Thymus (tissue), 11 donors: Measurements from ENCODE around the gene ATN1. TPM values are rescaled to one million over a fixed set of nuclear protein-coding genes. Genes with fewer than 3 reads are reported as not detected.

Experiments
- DNase-seq, 9 donors: peaks; one replicate each; pipeline ENCODE4 v3.0.0-alpha.2; 2013; ENCODE audit warnings: low spot score in 9 of 9, low read depth in 6 of 9, missing footprints in 1 of 9
- H3K27ac ChIP-seq, 2 donors: one replicate each; pipeline ENCODE4 v1.5.1; 2013; ENCODE audit warnings: control low read depth in 1 of 2, low read depth in 1 of 2, low read length in 1 of 2, mild to moderate bottlenecking in 1 of 2, moderate library complexity in 1 of 2
- H3K27me3 ChIP-seq, 2 donors: one replicate each; pipeline ENCODE4 v1.5.1; 2013; ENCODE audit warnings: low read length in 1 of 2; ENCODE audit not compliant: control insufficient read depth in 2 of 2, insufficient read depth in 1 of 2
- H3K36me3 ChIP-seq, 2 donors: one replicate each; pipeline ENCODE4 v1.5.1; 2013; ENCODE audit warnings: low read length in 1 of 2, mild to moderate bottlenecking in 1 of 2, moderate library complexity in 1 of 2; ENCODE audit not compliant: control insufficient read depth in 2 of 2, insufficient read depth in 2 of 2
- H3K4me1 ChIP-seq, 2 donors: one replicate each; pipeline ENCODE4 v1.5.1; 2013; ENCODE audit warnings: low read length in 2 of 2; ENCODE audit not compliant: control insufficient read depth in 2 of 2, insufficient read depth in 2 of 2
- H3K4me3 ChIP-seq, 2 donors: one replicate each; pipeline ENCODE4 v1.5.1; 2013; ENCODE audit warnings: low read length in 2 of 2, control low read depth in 1 of 2, mild to moderate bottlenecking in 1 of 2
- H3K9me3 ChIP-seq, 2 donors: one replicate each; pipeline ENCODE4 v1.5.1; 2013; ENCODE audit warnings: low read length in 1 of 2, mild to moderate bottlenecking in 1 of 2; ENCODE audit not compliant: control insufficient read depth in 2 of 2, insufficient read depth in 1 of 2
- WGBS: extraction: QIAGEN DNeasy Blood & Tissue Kit; methylation state at CpG from one replicate; pipeline ENCODE4 v1.1.7; 2013; 5-methylcytosine and 5-hydroxymethylcytosine counted together
- polyA plus RNA-seq: library from polyadenylated mRNA; stranded (reverse); fragments of 200-250 nt; gene quantifications from one replicate; pipeline ENCODE4 v1.2.3, GENCODE V29; 2013
- total RNA-seq: library from RNA; stranded (reverse); fragments of 120-200 nt; gene quantifications from one replicate; pipeline ENCODE4 v1.2.4, GENCODE V29; 2013
- donor health status: healthy.

The ATN1 gene
- total and polyA plus RNA-seq, 2 donors = 1.6 to 30.3 TPM

DNA sequence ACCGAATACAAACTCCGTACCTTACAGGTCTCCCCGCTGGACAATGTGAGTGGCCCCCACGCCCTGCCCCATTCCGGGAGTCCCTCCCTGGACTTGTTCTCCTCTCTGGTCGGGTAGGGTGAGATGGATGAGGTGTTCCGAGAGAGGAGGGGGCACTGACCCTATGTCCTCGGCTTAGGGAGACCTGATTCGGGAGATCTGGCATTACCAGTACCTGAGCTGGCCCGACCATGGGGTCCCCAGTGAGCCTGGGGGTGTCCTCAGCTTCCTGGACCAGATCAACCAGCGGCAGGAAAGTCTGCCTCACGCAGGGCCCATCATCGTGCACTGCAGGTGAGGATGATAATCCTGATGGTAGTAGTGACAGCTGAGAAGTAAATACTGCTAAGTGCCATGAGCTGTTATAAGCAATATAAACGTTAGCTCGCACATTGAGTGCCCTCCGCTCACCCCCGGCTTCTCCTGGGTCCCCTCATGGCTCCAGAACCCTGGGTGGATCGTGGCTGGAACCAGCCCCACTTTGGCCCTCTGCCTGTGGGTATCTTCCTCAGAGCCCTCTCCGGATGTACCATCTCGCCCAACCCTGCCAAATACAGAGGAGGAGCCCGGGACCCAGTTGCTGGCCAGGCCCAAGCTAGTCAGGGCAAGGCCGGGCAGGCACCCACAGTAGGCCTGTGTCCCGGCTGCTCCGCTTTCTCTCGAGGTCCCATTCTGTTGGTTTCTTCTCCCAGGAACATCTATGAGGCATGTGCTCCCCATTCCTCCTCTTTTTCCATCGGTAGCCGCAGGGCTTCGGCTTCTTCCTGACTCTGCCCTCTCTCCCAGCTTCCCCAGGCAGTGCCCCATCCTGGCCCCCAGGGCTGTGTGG, 30.2 kb downstream of the ATN1 start:
- no peak for DNase-seq
- Histone ChIP-seq H3K36me3 (peaks cover 71 to 80% of the 10 kb centered on the region in 2 donors), H3K9me3 (peaks cover 0 to 7% of the 10 kb centered on the region in 2 donors), H3K27ac (peak overlapping the region; percentile 45 to 93), H3K4me3 (peak overlapping the region in 1 of 2 donors; percentile 28), H3K4me1 (peaks cover 68 to 99% of the 10 kb centered on the region in 2 donors), H3K27me3 (no peaks in the 10 kb centered on the region)
- WGBS = 93% methylated on average over 28 of the region's 28 CpGs

DNA sequence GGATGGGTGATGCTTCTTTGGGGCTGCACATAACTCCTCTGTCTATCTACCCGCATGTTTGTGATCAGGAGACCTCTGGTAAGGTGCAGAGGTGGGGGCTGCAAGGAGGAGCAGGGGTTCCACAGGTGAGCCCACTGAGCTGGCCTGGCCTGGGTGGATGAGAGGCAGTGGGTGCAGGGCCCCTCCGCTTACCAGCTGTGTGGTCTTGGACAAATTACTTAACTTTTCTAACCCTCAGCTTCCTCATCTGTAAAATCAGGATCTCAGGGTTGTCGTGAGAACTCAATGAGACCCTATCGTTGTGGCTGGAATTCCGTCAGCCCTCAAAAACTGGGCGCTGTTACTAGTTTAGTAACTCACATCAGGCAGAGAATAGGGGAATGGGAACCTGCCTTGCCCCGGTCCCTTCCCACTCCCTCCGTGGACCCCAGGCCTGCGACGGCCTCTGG, 30.9 kb downstream of the ATN1 start:
- 28% methylated on average over 10 of the region's 10 CpGs for WGBS
- peaks cover 71 to 76% of the 10 kb centered on the region in 2 donors for H3K36me3 ChIP-seq
- peak overlapping the region; percentile 68 to 93 for H3K27ac ChIP-seq
- peak in 1 of 9 donors; percentile 31 for DNase-seq
- peaks cover 68 to 94% of the 10 kb centered on the region in 2 donors for H3K4me1 ChIP-seq
- H3K4me3 ChIP-seq = peak overlapping the region; percentile 28 to 38
- no peaks in the 10 kb centered on the region for H3K27me3 ChIP-seq
- peaks cover 0 to 7% of the 10 kb centered on the region in 2 donors for H3K9me3 ChIP-seq

DNA sequence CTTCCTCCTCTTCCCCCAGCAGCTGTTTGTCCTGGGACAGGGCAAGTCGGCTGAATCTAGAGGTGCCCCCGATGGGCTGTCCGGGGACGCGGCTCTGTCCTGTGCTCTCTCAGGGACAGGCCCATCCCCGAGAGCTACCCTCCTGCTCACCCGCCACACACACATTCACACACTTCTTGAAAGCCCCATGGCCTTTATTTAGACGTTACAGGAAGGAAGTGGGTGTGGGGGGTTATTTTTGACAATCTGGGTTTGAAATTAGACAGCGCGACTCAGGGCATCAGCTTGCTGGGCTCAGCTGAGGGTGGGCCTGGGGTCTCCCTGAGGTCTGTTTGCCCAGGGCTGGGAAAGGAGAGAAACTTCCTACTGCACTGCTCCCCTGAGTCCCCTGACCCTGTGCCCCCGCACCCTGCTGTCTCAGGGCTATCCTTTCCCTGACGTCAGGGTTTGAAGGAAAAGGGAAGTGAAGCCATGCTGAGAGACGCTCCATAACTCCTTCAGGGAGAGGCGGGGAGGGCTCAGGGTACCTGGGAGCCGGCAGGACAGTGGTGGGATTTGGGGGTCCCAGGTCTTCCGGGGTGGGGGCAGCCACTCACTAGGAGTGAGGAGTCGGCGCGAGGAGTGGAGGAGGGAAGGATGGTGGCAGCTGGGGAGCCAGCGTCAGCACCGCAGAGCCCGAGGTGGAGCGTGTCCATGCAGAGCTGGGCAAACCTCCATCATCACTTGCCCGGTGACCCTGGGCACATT, 31.5 kb downstream of the ATN1 start:
- peak overlapping the region; percentile 68 to 93 for H3K27ac ChIP-seq
- H3K9me3 ChIP-seq = peaks cover 0 to 7% of the 10 kb centered on the region in 2 donors
- peaks cover 66 to 88% of the 10 kb centered on the region in 2 donors for H3K4me1 ChIP-seq
- peaks cover 71 to 78% of the 10 kb centered on the region in 2 donors for H3K36me3 ChIP-seq
- 33% methylated on average over 24 of the region's 24 CpGs for WGBS
- peak overlapping the region; percentile 28 to 38 for H3K4me3 ChIP-seq
- no peaks in the 10 kb centered on the region for H3K27me3 ChIP-seq
- peak in 3 of 9 donors; percentile 60 to 84 (median 67) for DNase-seq

- Histone ChIP-seq H3K36me3 (peaks cover 65 to 81% of the 10 kb centered on the region in 2 donors), H3K9me3 (peaks cover 0 to 7% of the 10 kb centered on the region in 2 donors), H3K4me1 (peaks cover 58 to 87% of the 10 kb centered on the region in 2 donors), H3K27ac (peak overlapping the region; percentile 68 to 69), H3K27me3 (no peaks in the 10 kb centered on the region), H3K4me3 (no peak overlapping the region)
- no peak for DNase-seq
- 93% methylated on average over 26 of the region's 26 CpGs for WGBS
Observed at GRCh38 chr12:6959805-6960592, 32.2 kb downstream of the ATN1 start.

DNA sequence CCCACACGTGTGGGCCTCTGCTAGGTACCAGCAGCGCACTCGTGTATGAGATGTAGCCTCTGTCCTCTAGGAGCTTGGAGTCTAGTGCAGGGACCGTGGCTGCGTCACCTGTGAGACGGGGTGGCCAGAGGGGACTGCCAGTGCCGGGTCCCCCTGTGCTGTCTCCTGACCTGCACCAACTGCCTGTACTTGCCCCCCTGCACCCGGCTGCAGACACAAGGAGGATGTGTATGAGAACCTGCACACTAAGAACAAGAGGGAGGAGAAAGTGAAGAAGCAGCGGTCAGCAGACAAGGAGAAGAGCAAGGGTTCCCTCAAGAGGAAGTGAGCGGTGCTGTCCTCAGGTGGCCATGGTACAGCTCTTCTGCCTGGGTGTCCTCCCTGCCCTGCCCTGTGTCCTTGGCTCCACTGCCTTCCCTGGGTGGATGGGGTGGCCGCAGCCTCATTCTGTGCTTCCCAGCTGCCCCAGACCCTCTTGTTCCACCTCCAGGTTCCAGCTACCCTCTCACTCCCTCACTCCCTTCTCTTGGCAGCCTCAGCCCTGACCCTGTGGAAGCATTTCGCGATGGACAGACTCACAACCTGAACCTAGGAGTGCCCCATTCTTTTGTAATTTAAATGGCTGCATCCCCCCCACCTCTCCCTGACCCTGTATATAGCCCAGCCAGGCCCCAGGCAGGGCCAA, 33.0 kb downstream of the ATN1 start:
- H3K4me1 ChIP-seq = peaks cover 53 to 86% of the 10 kb centered on the region in 2 donors
- H3K27me3 ChIP-seq = no peaks in the 10 kb centered on the region
- no peak overlapping the region for H3K4me3 ChIP-seq
- DNase-seq = no peak
- H3K9me3 ChIP-seq = peaks cover 0 to 7% of the 10 kb centered on the region in 2 donors
- 92% methylated on average over 13 of the region's 13 CpGs for WGBS
- peaks cover 63 to 81% of the 10 kb centered on the region in 2 donors for H3K36me3 ChIP-seq
- H3K27ac ChIP-seq = peak overlapping the region; percentile 69 to 76

GRCh38 chr12:6961278-6961694, 33.5 kb downstream of the ATN1 start:
- Histone ChIP-seq H3K4me3 (no peak overlapping the region), H3K27me3 (no peaks in the 10 kb centered on the region), H3K9me3 (peaks cover 0 to 7% of the 10 kb centered on the region in 2 donors), H3K4me1 (peaks cover 50 to 84% of the 10 kb centered on the region in 2 donors), H3K27ac (peak overlapping the region; percentile 69 to 76), H3K36me3 (peaks cover 61 to 81% of the 10 kb centered on the region in 2 donors)
- DNase-seq = peak in 1 of 9 donors; percentile 69
- WGBS = 70% methylated on average over 24 of the region's 24 CpGs

DNA sequence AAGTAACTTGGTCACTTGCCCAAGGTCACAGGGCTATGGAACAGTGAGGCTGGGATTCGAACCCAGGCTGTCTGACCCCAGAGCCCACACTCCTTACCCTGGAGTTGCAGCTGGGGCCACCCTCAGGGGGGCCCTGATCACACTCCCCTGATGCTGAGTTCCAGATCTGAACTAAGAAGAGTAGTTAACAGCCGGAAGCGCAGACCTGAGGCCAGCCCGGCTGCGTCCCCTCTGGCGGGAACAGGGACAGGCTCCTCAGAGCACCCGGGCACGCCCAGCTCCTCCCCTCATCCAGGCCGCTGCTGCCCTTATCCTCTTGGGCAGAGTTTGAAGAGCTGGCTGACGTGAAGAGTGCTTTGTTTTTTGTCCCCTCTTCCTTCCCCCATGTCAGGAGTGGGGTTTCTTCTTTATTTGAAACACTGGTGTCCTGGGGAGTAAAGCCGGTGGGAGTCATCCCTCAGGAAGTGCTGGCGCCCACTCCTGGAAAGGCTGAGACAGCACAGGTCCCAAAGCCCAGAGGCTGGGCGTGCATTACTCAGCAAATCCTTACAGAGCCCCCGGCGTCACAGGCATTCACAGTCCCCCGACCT, 34.0 kb downstream of the ATN1 start:
- H3K4me1 ChIP-seq = peaks cover 47 to 82% of the 10 kb centered on the region in 2 donors
- peaks cover 59 to 81% of the 10 kb centered on the region in 2 donors for H3K36me3 ChIP-seq
- H3K27me3 ChIP-seq = no peaks in the 10 kb centered on the region
- peaks cover 0 to 7% of the 10 kb centered on the region in 2 donors for H3K9me3 ChIP-seq
- WGBS = 59% methylated on average over 16 of the region's 16 CpGs
- DNase-seq = peak in 1 of 9 donors; percentile 33
- H3K27ac ChIP-seq = peak overlapping the region; percentile 69 to 76
- no peak overlapping the region for H3K4me3 ChIP-seq
